Activated CD8-positive, alpha-beta memory T cell treated with anti-CD3 and anti-CD28 coated beads for 1 hour (primary cell): Measurements from ENCODE around the gene TMEM259.

Experiments used
- DNase-seq, 2 donors: peaks; one replicate each; pipeline ENCODE4 v3.0.0-alpha.2; 2020; ENCODE audit warnings: low read depth in 1 of 2; ENCODE audit errors: extremely low read depth in 1 of 2

Gene TMEM259

GRCh38 chr19:964761-965694, 55.9 kb downstream of the TMEM259 start:
- DNase-seq, result no peak

- no peak for DNase-seq
Measured at GRCh38 chr19:964116-964520, 56.8 kb downstream of the TMEM259 start.

- DNase-seq, result no peak
Measured at GRCh38 chr19:963486-963951, 57.4 kb downstream of the TMEM259 start.

- DNase-seq, result no peak
Measured at GRCh38 chr19:962683-963400, 58.1 kb downstream of the TMEM259 start.

- no peak for DNase-seq
Measured at GRCh38 chr19:961866-962620, 58.9 kb downstream of the TMEM259 start.

- DNase-seq, result no peak
Measured at GRCh38 chr19:960601-960938, 60.4 kb downstream of the TMEM259 start.

GRCh38 chr19:960020-960419, 60.9 kb downstream of the TMEM259 start:
- DNase-seq, result no peak
